ENCODE data around the gene SEL1L2.

The SEL1L2 gene

DNA sequence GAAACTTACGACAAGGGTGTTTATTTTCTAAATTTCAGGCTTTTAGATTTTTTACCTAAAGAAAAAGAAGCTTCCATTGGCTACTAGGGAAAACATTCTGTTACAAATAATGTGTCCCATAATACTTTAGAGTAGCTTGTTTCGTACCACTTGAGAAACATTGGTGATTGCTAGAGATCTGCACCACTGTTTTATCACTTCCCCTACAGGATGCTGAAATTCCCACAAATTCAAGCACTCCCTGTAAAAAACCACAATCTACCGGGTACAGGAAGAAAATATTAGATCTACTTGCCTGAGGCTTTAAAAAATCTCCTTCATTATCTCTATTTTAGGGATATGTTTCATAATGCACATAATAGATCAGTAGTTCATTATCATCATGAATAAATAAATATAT lies 29.9 kb downstream of the SEL1L2 start:
- no peak overlapping the region for H3K4me3 ChIP-seq (ENCODE audit: control insufficient read depth, low read depth, low read length)
- DNase-seq (ENCODE audit: low read depth), result no peak
- TF ChIP-seq, protein P1, sequence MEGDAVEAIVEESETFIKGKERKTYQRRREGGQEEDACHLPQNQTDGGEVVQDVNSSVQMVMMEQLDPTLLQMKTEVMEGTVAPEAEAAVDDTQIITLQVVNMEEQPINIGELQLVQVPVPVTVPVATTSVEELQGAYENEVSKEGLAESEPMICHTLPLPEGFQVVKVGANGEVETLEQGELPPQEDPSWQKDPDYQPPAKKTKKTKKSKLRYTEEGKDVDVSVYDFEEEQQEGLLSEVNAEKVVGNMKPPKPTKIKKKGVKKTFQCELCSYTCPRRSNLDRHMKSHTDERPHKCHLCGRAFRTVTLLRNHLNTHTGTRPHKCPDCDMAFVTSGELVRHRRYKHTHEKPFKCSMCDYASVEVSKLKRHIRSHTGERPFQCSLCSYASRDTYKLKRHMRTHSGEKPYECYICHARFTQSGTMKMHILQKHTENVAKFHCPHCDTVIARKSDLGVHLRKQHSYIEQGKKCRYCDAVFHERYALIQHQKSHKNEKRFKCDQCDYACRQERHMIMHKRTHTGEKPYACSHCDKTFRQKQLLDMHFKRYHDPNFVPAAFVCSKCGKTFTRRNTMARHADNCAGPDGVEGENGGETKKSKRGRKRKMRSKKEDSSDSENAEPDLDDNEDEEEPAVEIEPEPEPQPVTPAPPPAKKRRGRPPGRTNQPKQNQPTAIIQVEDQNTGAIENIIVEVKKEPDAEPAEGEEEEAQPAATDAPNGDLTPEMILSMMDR (IDR thresholded peaks at IDR 0.05; ENCODE audit: control insufficient read depth, insufficient read depth, low read depth, low read length, missing control alignments), result no peak

DNA sequence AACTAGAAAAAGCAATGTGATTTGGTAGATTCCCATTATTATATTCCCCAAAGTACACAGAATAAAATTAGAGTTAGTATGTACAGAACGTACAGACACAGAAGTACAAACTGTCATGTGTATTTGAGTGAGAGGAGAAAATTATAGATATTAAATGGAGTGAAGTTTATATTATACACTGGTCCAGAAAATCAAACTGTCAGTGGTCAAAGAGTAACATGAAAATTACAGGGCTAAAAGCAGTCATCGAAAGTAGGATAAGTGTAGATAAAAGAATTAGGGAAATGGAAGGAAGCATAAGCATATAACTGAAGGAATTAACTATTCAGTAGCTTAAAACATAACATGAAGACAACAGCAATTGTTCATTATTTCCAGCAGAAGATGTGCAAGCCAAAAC lies 30.3 kb downstream of the SEL1L2 start:
- TF ChIP-seq, protein P1 (IDR thresholded peaks at IDR 0.05; ENCODE audit: control insufficient read depth, insufficient read depth, low read depth, low read length, missing control alignments), result no peak
- DNase-seq (ENCODE audit: low read depth), result no peak
- H3K4me3 ChIP-seq (ENCODE audit: control insufficient read depth, low read depth, low read length), result no peak overlapping the region

DNA sequence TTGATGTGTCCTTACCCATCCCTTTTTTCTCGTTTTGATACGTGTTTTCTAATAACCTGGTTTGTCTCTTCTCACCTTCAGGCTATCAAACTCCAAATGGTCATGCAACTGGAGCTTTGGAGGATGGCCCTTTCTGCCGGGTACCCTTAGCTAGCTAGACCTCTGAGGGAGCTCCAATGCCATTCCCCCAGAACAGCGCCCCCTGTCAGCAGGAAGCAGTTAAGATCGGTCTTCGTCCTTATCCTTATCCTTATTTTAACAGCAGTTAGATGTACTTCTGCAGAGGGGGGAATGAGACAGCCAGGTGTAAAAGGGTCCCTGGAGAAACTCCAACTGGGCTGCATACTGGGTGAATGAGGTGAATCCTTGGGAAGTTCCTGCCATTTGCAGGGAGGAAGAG lies 37.2 kb downstream of the SEL1L2 start:
- DNase-seq (ENCODE audit: low read depth), result no peak
- TF ChIP-seq, protein P1 (IDR thresholded peaks at IDR 0.05; ENCODE audit: control insufficient read depth, insufficient read depth, low read depth, low read length, missing control alignments), result no peak
- no peak overlapping the region for H3K4me3 ChIP-seq (ENCODE audit: control insufficient read depth, low read depth, low read length)

DNA sequence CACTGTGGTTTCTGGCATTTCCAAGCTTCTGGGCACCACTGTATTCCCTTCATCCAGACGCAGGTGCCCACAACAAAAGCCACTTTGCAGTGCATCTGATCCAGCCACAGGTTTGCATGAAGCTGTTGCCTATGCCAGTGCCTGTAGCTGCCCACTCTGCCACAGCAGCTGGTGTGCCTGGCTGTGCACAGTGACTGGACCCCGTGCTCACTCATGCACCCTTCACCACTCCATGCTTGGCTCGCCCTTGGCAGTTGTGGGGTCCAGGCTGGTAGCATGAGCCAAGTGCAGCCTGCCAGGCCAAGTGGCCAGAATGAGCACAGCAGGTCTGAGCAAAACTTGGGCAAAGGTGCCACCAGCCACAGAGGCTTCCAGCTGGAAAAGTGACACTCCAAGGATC lies 42.7 kb downstream of the SEL1L2 start:
- no peak overlapping the region for H3K4me3 ChIP-seq (ENCODE audit: control insufficient read depth, low read depth, low read length)
- TF ChIP-seq, protein P1 (IDR thresholded peaks at IDR 0.05; ENCODE audit: control insufficient read depth, insufficient read depth, low read depth, low read length, missing control alignments), result no peak
- DNase-seq (ENCODE audit: low read depth), result no peak

DNA sequence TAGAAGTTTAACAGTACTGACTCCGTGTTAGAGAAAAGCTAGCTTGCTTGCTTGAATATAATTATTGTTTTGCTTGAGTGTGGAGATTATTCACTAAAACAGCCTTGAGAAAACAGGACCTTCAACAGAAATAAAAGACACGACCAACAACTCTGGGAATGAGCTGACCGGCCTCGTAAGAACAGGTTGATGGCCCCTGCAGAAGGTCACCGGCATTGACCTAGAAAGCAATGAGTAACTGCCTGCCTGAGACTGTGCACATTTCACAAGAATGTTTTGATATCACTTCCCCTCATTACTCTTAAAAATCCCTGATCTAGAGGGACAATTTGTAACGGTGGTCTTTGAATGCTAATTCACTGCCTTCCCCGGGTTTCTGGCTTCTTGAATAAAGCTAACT lies 49.4 kb downstream of the SEL1L2 start:
- TF ChIP-seq, protein P1 (IDR thresholded peaks at IDR 0.05; ENCODE audit: control insufficient read depth, insufficient read depth, low read depth, low read length, missing control alignments), result no peak
- H3K4me3 ChIP-seq (ENCODE audit: control insufficient read depth, low read depth, low read length), result no peak overlapping the region
- DNase-seq (ENCODE audit: low read depth), result no peak

DNA sequence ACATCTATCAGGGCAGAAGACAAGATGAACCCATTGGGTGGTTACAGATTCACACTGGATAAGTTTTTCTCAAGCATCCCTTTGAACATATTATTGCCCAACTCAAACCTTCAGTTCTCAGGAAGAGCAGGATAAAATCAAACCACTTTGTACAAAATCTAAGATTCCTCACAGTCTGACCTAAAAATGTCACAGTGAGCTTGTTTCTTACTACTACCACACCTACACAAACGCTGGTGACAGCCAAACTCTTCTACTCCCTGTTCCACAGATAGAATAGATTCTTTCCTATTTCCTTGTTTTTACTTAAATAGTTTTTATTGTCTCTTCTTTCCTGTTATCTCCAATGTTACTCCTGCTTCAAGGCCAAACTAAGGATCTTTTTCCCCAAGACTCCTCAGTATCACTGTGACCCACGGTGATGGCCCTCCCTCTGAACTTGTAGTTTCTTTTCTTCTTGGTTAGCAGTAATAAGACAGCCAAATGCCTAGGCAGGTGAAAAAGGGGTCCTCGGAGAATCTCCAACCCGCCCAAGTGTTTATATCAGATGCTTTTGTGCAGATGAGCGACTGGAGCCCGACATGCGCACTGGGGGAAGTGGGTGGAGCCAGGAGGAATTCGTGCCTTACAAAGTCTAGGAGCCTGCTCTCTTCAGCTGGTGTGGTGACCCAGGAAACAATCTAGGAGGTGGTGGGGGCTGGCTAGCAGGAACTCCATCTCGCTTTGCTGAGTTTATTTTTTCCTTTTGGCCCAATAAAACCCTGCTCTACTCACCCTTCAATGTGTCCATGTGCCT lies 53.4 kb downstream of the SEL1L2 start:
- TF ChIP-seq, protein P1 (IDR thresholded peaks at IDR 0.05; ENCODE audit: control insufficient read depth, insufficient read depth, low read depth, low read length, missing control alignments), result no peak
- no peak overlapping the region for H3K4me3 ChIP-seq (ENCODE audit: control insufficient read depth, low read depth, low read length)
- DNase-seq (ENCODE audit: low read depth), result no peak

All from AG09309 (cell line).